ENCODE measurements around the gene VASP.

VASP gene

DNA sequence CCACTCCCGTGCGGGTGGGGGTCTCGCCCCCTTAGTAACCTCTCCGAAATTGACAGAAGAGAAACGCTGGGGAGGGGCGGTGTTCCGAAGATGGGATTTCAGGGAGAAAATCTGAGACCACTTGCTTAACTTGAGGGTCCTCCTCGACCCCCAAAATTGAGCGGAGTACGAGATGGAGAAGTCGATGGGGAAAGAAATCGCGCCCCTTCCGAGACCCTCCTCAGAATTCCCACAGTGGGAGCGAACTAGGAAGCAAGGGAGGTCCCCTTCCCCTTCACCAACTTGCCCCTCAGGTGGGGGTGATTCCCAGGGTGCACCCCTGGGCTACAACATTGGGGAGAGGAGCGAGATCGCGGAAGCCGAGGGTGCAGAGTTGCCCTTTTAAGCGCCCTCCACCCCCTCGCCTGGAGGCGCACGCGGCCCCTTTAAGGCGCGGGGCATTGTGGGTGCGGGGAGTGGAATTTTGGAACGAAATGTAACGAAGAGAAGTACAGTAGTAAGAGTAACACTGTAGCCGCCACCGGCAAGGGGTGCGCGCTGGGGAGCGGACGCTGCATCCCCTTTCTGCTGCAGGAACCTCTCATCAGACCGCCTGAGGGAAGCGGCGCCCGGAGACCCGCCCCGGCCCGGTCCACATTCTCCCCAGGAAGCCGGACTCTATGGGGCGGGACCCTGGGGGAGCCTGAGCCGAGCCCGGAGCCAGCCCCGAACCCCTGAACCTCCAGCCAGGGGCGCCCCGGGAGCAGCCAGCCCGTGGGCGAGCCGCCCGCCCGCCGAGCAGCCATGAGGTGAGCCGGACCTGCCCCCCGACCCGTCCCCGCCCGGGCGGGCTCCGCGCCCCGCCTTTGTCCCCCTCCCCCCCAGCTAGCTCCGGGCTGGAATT is at the start of gene VASP:
TSS of gene VASP (plus strand) at position 491 of the 883 bp plus-strand sequence. CDS start at position 784, 293 bp downstream.
- no peak for DNase-seq (ENCODE audit: low read depth)
- H3K4me3 ChIP-seq (ENCODE audit: low read depth, low read length): peak within 1 kb of the TSS; percentile 91
- TF ChIP-seq CTCF (IDR thresholded peaks at IDR 0.05; ENCODE audit: control insufficient read depth, extremely low read depth, insufficient read depth): no peak

DNA sequence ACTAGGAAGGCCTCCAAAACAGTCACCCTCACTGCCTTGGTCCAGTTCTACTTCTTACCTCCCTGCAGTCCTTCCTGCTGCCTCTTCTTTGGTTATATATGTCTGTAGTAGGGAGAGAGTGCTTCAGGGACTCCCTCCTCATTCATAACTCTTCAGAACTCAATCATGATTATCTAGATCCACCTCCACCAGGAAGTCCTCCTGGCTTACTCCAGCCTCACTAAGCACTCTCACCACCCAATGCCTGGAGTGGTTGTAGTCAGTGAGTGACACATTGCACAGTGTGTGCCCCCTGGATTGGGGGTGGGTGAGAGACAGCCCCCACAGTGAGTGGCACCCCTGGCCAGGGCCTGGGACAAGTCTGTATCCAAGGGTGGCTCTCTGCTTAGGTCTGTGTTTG is 49.5 kb upstream of the VASP start:
- no peak for DNase-seq (ENCODE audit: low read depth)
- no peak overlapping the region for H3K4me3 ChIP-seq (ENCODE audit: low read depth, low read length)
- no peak for TF ChIP-seq CTCF (IDR thresholded peaks at IDR 0.05; ENCODE audit: control insufficient read depth, extremely low read depth, insufficient read depth)

- H3K4me3 ChIP-seq (ENCODE audit: low read depth, low read length): no peak overlapping the region
- TF ChIP-seq CTCF (IDR thresholded peaks at IDR 0.05; ENCODE audit: control insufficient read depth, extremely low read depth, insufficient read depth): no peak
- DNase-seq (ENCODE audit: low read depth): no peak
Measured at GRCh38 chr19:45460807-45461347, 46.4 kb upstream of the VASP start.

DNA sequence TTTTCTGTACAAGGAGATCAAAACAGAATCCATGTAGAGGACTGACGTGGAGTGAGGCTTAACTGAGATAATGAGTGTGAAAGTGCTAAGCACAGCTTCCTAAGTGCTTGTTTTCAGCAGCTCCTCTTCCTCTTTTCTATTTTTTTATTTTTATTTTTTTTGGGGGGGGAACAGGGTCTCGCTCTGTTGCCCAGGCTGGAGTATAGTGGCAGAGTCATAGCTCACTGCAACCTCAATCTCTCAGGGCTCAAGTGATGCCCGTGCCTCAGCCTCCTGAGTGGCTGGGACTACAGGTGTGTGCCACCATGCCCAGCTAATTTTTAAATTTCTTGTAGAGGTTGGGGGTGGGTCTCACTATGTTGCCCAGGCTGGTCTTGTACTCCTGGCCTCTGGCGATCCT is 45.1 kb upstream of the VASP start:
- TF ChIP-seq CTCF (IDR thresholded peaks at IDR 0.05; ENCODE audit: control insufficient read depth, extremely low read depth, insufficient read depth): no peak
- DNase-seq (ENCODE audit: low read depth): no peak
- H3K4me3 ChIP-seq (ENCODE audit: low read depth, low read length): no peak overlapping the region

- DNase-seq (ENCODE audit: low read depth): no peak
Measured at GRCh38 chr19:45463241-45463640, 44.0 kb upstream of the VASP start.

GRCh38 chr19:45464274-45464673 is 43.0 kb upstream of the VASP start:
- no peak for DNase-seq (ENCODE audit: low read depth)
- no peak overlapping the region for H3K4me3 ChIP-seq (ENCODE audit: low read depth, low read length)
- no peak for TF ChIP-seq CTCF (IDR thresholded peaks at IDR 0.05; ENCODE audit: control insufficient read depth, extremely low read depth, insufficient read depth)

More at GRCh38 chr19:45463241-45463640, 44.0 kb upstream of the VASP start:
- no peak for TF ChIP-seq CTCF (IDR thresholded peaks at IDR 0.05; ENCODE audit: control insufficient read depth, extremely low read depth, insufficient read depth)
- no peak overlapping the region for H3K4me3 ChIP-seq (ENCODE audit: low read depth, low read length)

Measured in LNCaP clone FGC (cell line).